IPS-NIHi11 (cell line): Measurements from ENCODE around the gene FCHSD2.

Experiments used
- DNase-seq: peaks from one replicate; pipeline ENCODE4 v3.0.0; 2012; ENCODE audit warnings: mixed read lengths, low spot score

The FCHSD2 gene

GRCh38 chr11:73172992-73173656 lies 31.0 kb upstream of the FCHSD2 start:
- no peak for DNase-seq

GRCh38 chr11:73171436-73172161 lies 29.5 kb upstream of the FCHSD2 start:
- DNase-seq: no peak

- no peak for DNase-seq
Measured at GRCh38 chr11:73170140-73170539, 28.0 kb upstream of the FCHSD2 start.

- no peak for DNase-seq
Measured at GRCh38 chr11:73168925-73169579, 26.9 kb upstream of the FCHSD2 start.

GRCh38 chr11:73167363-73167954 lies 25.3 kb upstream of the FCHSD2 start:
- DNase-seq: no peak

- DNase-seq: no peak
Measured at GRCh38 chr11:73164803-73165540, 22.9 kb upstream of the FCHSD2 start.

- no peak for DNase-seq
Measured at GRCh38 chr11:73163638-73164174, 21.6 kb upstream of the FCHSD2 start.

- DNase-seq: no peak
Measured at GRCh38 chr11:73162196-73162740, 20.1 kb upstream of the FCHSD2 start.

GRCh38 chr11:73160005-73160760 lies 18.1 kb upstream of the FCHSD2 start:
- DNase-seq: no peak

GRCh38 chr11:73159297-73159696 lies 17.2 kb upstream of the FCHSD2 start:
- DNase-seq: no peak

GRCh38 chr11:73158356-73159051 lies 16.4 kb upstream of the FCHSD2 start:
- DNase-seq: no peak

- DNase-seq: no peak
Measured at GRCh38 chr11:73157101-73158010, 15.2 kb upstream of the FCHSD2 start.

GRCh38 chr11:73156686-73157085 lies 14.6 kb upstream of the FCHSD2 start:
- DNase-seq: no peak

- DNase-seq: no peak
Measured at GRCh38 chr11:73156114-73156513, 14.0 kb upstream of the FCHSD2 start.

GRCh38 chr11:73155102-73155501 lies 13.0 kb upstream of the FCHSD2 start:
- DNase-seq: no peak

GRCh38 chr11:73154178-73154577 lies 12.1 kb upstream of the FCHSD2 start:
- no peak for DNase-seq

- peak; percentile 66 for DNase-seq
Measured at GRCh38 chr11:73152861-73153483, 10.9 kb upstream of the FCHSD2 start.

GRCh38 chr11:73152086-73152853 lies 10.2 kb upstream of the FCHSD2 start:
- DNase-seq: no peak
